ENCODE measurements around the gene SREBF1.
A peak's percentile ranks its signal among the peaks of the same experiment; 100 is the strongest.

Gene SREBF1

GRCh38 chr17:17765359-17766076, 71.3 kb downstream of the SREBF1 start:
- Histone ChIP-seq H4K91ac (ENCODE audit: low read depth, low read length, poor library complexity) (no peak overlapping the region), H3K4me3 (ENCODE audit: low read length in 2 of 2) (no peak overlapping the region), H3K18ac (ENCODE audit: low read length) (peak overlapping the region; percentile 23), H2AK5ac (ENCODE audit: low read depth, low read length) (peak overlapping the region; percentile 20), H2BK5ac (ENCODE audit: low read length) (no peak overlapping the region), H3K23ac (ENCODE audit: low read depth, low read length, poor library complexity) (no peak overlapping the region), H2BK12ac (ENCODE audit: low read length) (no peak overlapping the region), H2BK15ac (ENCODE audit: low read length) (no peak overlapping the region), H3K4me2 (ENCODE audit: insufficient read depth, low read length, poor library complexity, severe bottlenecking) (no peak overlapping the region), H3K14ac (ENCODE audit: low read length) (no peak overlapping the region), H3K9ac (ENCODE audit: low read depth, low read length, poor library complexity) (no peak overlapping the region), H3K4me1 (ENCODE audit: control insufficient read depth in 2 of 2, insufficient read depth in 1 of 2, low read depth in 1 of 2, low read length in 2 of 2) (peaks cover 47 to 60% of the 10 kb centered on the region in 2 donors), H4K8ac (ENCODE audit: low read depth, low read length) (no peak overlapping the region), H3K27ac (replicated peaks; ENCODE audit: low read length) (peak overlapping the region; percentile 88), H3K27me3 (ENCODE audit: control insufficient read depth in 3 of 3, insufficient read depth in 3 of 3, low read depth in 1 of 3, low read length in 3 of 3) (no peaks in the 10 kb centered on the region), H3K9me3 (replicated peaks in 1 of 2; ENCODE audit: control insufficient read depth in 2 of 2, insufficient read depth in 1 of 2, low read depth in 1 of 2, low read length in 2 of 2) (no peaks in the 10 kb centered on the region), H2AFZ (ENCODE audit: low read length) (no peak overlapping the region), H3K4ac (ENCODE audit: low read length) (no peak overlapping the region), H3K79me1 (ENCODE audit: low read depth, low read length) (peaks cover 19% of the 10 kb centered on the region), H3K36me3 (replicated peaks in 1 of 2; ENCODE audit: control insufficient read depth in 2 of 2, insufficient read depth in 2 of 2, low read length in 2 of 2) (peaks cover 0 to 23% of the 10 kb centered on the region in 2 donors), H2BK120ac (ENCODE audit: low read depth, low read length) (no peak overlapping the region)
- WGBS, 2 donors (ENCODE audit: extremely low coverage in 2 of 2, insufficient read length in 2 of 2, insufficient replicate concordance in 1 of 2) = no CpG with 5 or more reads among the region's 14 CpGs
- DNase-seq (ENCODE audit: low spot score) = no peak

GRCh38 chr17:17763734-17764133, 73.1 kb downstream of the SREBF1 start:
- no peak overlapping the region for H3K9ac ChIP-seq (ENCODE audit: low read depth, low read length, poor library complexity)
- peaks cover 15% of the 10 kb centered on the region for H3K79me1 ChIP-seq (ENCODE audit: low read depth, low read length)
- H2BK5ac ChIP-seq (ENCODE audit: low read length) = no peak overlapping the region
- no peak overlapping the region for H3K27ac ChIP-seq (replicated peaks; ENCODE audit: low read length)
- no peaks in the 10 kb centered on the region for H3K9me3 ChIP-seq (replicated peaks in 1 of 2; ENCODE audit: control insufficient read depth in 2 of 2, insufficient read depth in 1 of 2, low read depth in 1 of 2, low read length in 2 of 2)
- no peak for DNase-seq (ENCODE audit: low spot score)
- H2BK120ac ChIP-seq (ENCODE audit: low read depth, low read length) = no peak overlapping the region
- no peak overlapping the region for H4K91ac ChIP-seq (ENCODE audit: low read depth, low read length, poor library complexity)
- no peak overlapping the region for H2AFZ ChIP-seq (ENCODE audit: low read length)
- no peak overlapping the region for H3K4ac ChIP-seq (ENCODE audit: low read length)
- H2BK15ac ChIP-seq (ENCODE audit: low read length) = no peak overlapping the region
- H3K18ac ChIP-seq (ENCODE audit: low read length) = no peak overlapping the region
- H3K4me2 ChIP-seq (ENCODE audit: insufficient read depth, low read length, poor library complexity, severe bottlenecking) = no peak overlapping the region
- no peak overlapping the region for H2AK5ac ChIP-seq (ENCODE audit: low read depth, low read length)
- H3K14ac ChIP-seq (ENCODE audit: low read length) = no peak overlapping the region
- no peak overlapping the region for H3K4me3 ChIP-seq (ENCODE audit: low read length in 2 of 2)
- no CpG with 5 or more reads among the region's 5 CpGs for WGBS, 2 donors (ENCODE audit: extremely low coverage in 2 of 2, insufficient read length in 2 of 2, insufficient replicate concordance in 1 of 2)
- no peaks in the 10 kb centered on the region for H3K27me3 ChIP-seq (ENCODE audit: control insufficient read depth in 3 of 3, insufficient read depth in 3 of 3, low read depth in 1 of 3, low read length in 3 of 3)
- peaks cover 32 to 44% of the 10 kb centered on the region in 2 donors for H3K4me1 ChIP-seq (ENCODE audit: control insufficient read depth in 2 of 2, insufficient read depth in 1 of 2, low read depth in 1 of 2, low read length in 2 of 2)
- no peak overlapping the region for H3K23ac ChIP-seq (ENCODE audit: low read depth, low read length, poor library complexity)
- peaks cover 3 to 39% of the 10 kb centered on the region in 2 donors for H3K36me3 ChIP-seq (replicated peaks in 1 of 2; ENCODE audit: control insufficient read depth in 2 of 2, insufficient read depth in 2 of 2, low read length in 2 of 2)
- H2BK12ac ChIP-seq (ENCODE audit: low read length) = no peak overlapping the region
- no peak overlapping the region for H4K8ac ChIP-seq (ENCODE audit: low read depth, low read length)

- Histone ChIP-seq H2AK5ac (ENCODE audit: low read depth, low read length) (no peak overlapping the region), H3K9me3 (replicated peaks in 1 of 2; ENCODE audit: control insufficient read depth in 2 of 2, insufficient read depth in 1 of 2, low read depth in 1 of 2, low read length in 2 of 2) (no peaks in the 10 kb centered on the region), H3K27ac (replicated peaks; ENCODE audit: low read length) (peak overlapping the region; percentile 30), H2BK120ac (ENCODE audit: low read depth, low read length) (no peak overlapping the region), H3K14ac (ENCODE audit: low read length) (peak overlapping the region; percentile 32), H3K4ac (ENCODE audit: low read length) (no peak overlapping the region), H3K18ac (ENCODE audit: low read length) (peak overlapping the region; percentile 68), H2BK15ac (ENCODE audit: low read length) (no peak overlapping the region), H3K4me1 (ENCODE audit: control insufficient read depth in 2 of 2, insufficient read depth in 1 of 2, low read depth in 1 of 2, low read length in 2 of 2) (peaks cover 28 to 38% of the 10 kb centered on the region in 2 donors), H3K36me3 (replicated peaks in 1 of 2; ENCODE audit: control insufficient read depth in 2 of 2, insufficient read depth in 2 of 2, low read length in 2 of 2) (peaks cover 3 to 39% of the 10 kb centered on the region in 2 donors), H2BK12ac (ENCODE audit: low read length) (no peak overlapping the region), H4K8ac (ENCODE audit: low read depth, low read length) (no peak overlapping the region), H3K79me1 (ENCODE audit: low read depth, low read length) (peaks cover 12% of the 10 kb centered on the region), H4K91ac (ENCODE audit: low read depth, low read length, poor library complexity) (no peak overlapping the region), H3K4me3 (ENCODE audit: low read length in 2 of 2) (no peak overlapping the region), H3K27me3 (ENCODE audit: control insufficient read depth in 3 of 3, insufficient read depth in 3 of 3, low read depth in 1 of 3, low read length in 3 of 3) (no peaks in the 10 kb centered on the region), H2AFZ (ENCODE audit: low read length) (no peak overlapping the region), H2BK5ac (ENCODE audit: low read length) (no peak overlapping the region), H3K9ac (ENCODE audit: low read depth, low read length, poor library complexity) (no peak overlapping the region), H3K4me2 (ENCODE audit: insufficient read depth, low read length, poor library complexity, severe bottlenecking) (no peak overlapping the region), H3K23ac (ENCODE audit: low read depth, low read length, poor library complexity) (no peak overlapping the region)
- WGBS, 2 donors (ENCODE audit: extremely low coverage in 2 of 2, insufficient read length in 2 of 2, insufficient replicate concordance in 1 of 2) = no CpG with 5 or more reads among the region's 9 CpGs
- DNase-seq (ENCODE audit: low spot score) = no peak
Measured at GRCh38 chr17:17763136-17763535, 73.7 kb downstream of the SREBF1 start.

GRCh38 chr17:17762744-17763105, 74.1 kb downstream of the SREBF1 start:
- Histone ChIP-seq H3K27ac (replicated peaks; ENCODE audit: low read length) (peak overlapping the region; percentile 30), H4K91ac (ENCODE audit: low read depth, low read length, poor library complexity) (no peak overlapping the region), H3K4ac (ENCODE audit: low read length) (no peak overlapping the region), H3K4me3 (ENCODE audit: low read length in 2 of 2) (no peak overlapping the region), H3K9ac (ENCODE audit: low read depth, low read length, poor library complexity) (peak overlapping the region; percentile 25), H3K23ac (ENCODE audit: low read depth, low read length, poor library complexity) (no peak overlapping the region), H3K18ac (ENCODE audit: low read length) (no peak overlapping the region), H2AK5ac (ENCODE audit: low read depth, low read length) (peak overlapping the region; percentile 80), H3K9me3 (replicated peaks in 1 of 2; ENCODE audit: control insufficient read depth in 2 of 2, insufficient read depth in 1 of 2, low read depth in 1 of 2, low read length in 2 of 2) (no peaks in the 10 kb centered on the region), H3K4me1 (ENCODE audit: control insufficient read depth in 2 of 2, insufficient read depth in 1 of 2, low read depth in 1 of 2, low read length in 2 of 2) (peaks cover 24 to 34% of the 10 kb centered on the region in 2 donors), H2BK12ac (ENCODE audit: low read length) (peak overlapping the region; percentile 11), H3K14ac (ENCODE audit: low read length) (peak overlapping the region; percentile 32), H3K79me1 (ENCODE audit: low read depth, low read length) (peaks cover 14% of the 10 kb centered on the region), H3K4me2 (ENCODE audit: insufficient read depth, low read length, poor library complexity, severe bottlenecking) (no peak overlapping the region), H4K8ac (ENCODE audit: low read depth, low read length) (no peak overlapping the region), H2BK120ac (ENCODE audit: low read depth, low read length) (no peak overlapping the region), H2BK5ac (ENCODE audit: low read length) (no peak overlapping the region), H2AFZ (ENCODE audit: low read length) (no peak overlapping the region), H3K27me3 (ENCODE audit: control insufficient read depth in 3 of 3, insufficient read depth in 3 of 3, low read depth in 1 of 3, low read length in 3 of 3) (no peaks in the 10 kb centered on the region), H3K36me3 (replicated peaks in 1 of 2; ENCODE audit: control insufficient read depth in 2 of 2, insufficient read depth in 2 of 2, low read length in 2 of 2) (peaks cover 3 to 43% of the 10 kb centered on the region in 2 donors), H2BK15ac (ENCODE audit: low read length) (no peak overlapping the region)
- WGBS, 2 donors (ENCODE audit: extremely low coverage in 2 of 2, insufficient read length in 2 of 2, insufficient replicate concordance in 1 of 2) = no CpG with 5 or more reads among the region's 5 CpGs
- no peak for DNase-seq (ENCODE audit: low spot score)
